ENCODE results near the gene SP5.

- TF ChIP-seq, protein P1, sequence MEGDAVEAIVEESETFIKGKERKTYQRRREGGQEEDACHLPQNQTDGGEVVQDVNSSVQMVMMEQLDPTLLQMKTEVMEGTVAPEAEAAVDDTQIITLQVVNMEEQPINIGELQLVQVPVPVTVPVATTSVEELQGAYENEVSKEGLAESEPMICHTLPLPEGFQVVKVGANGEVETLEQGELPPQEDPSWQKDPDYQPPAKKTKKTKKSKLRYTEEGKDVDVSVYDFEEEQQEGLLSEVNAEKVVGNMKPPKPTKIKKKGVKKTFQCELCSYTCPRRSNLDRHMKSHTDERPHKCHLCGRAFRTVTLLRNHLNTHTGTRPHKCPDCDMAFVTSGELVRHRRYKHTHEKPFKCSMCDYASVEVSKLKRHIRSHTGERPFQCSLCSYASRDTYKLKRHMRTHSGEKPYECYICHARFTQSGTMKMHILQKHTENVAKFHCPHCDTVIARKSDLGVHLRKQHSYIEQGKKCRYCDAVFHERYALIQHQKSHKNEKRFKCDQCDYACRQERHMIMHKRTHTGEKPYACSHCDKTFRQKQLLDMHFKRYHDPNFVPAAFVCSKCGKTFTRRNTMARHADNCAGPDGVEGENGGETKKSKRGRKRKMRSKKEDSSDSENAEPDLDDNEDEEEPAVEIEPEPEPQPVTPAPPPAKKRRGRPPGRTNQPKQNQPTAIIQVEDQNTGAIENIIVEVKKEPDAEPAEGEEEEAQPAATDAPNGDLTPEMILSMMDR (IDR thresholded peaks at IDR 0.05), result no peak
- TF ChIP-seq EZH2 (IDR thresholded peaks at IDR 0.05) (no peak), EZH2phosphoT487 (IDR thresholded peaks at IDR 0.05) (no peak)
Measured at GRCh38 chr2:170762760-170763159, 47.6 kb downstream of the SP5 start.

All from neural progenitor cell (in vitro differentiated cells).